ENCODE measurements around the gene NEK7. TPM values are rescaled to one million over a fixed set of nuclear protein-coding genes. Genes with fewer than 3 reads are reported as not detected.

Gene NEK7
- total RNA-seq, 1 donor from 2014 or later = 44.9 TPM

- no peak for TF ChIP-seq CTCF (IDR thresholded peaks at IDR 0.05; ENCODE audit: unreplicated experiment)
- Mint-ChIP-seq H3K9me3 (ENCODE audit: unreplicated experiment) (no peaks in the 10 kb centered on the region), H3K4me3 (ENCODE audit: unreplicated experiment) (no peak overlapping the region), H3K27me3 (ENCODE audit: unreplicated experiment) (no peaks in the 10 kb centered on the region), H3K27ac (ENCODE audit: unreplicated experiment) (no peak overlapping the region), H3K36me3 (ENCODE audit: low read depth, unreplicated experiment) (no peaks in the 10 kb centered on the region), H3K4me1 (ENCODE audit: unreplicated experiment) (no peaks in the 10 kb centered on the region)
- DNase-seq (ENCODE audit: low spot score) = no peak
Measured at GRCh38 chr1:198116069-198116468, 40.7 kb upstream of the NEK7 start.

- no peak for TF ChIP-seq CTCF (IDR thresholded peaks at IDR 0.05; ENCODE audit: unreplicated experiment)
- no peak overlapping the region for H3K4me3 Mint-ChIP-seq (ENCODE audit: unreplicated experiment)
- H3K4me1 Mint-ChIP-seq (ENCODE audit: unreplicated experiment) = no peaks in the 10 kb centered on the region
- no peaks in the 10 kb centered on the region for H3K9me3 Mint-ChIP-seq (ENCODE audit: unreplicated experiment)
- no peaks in the 10 kb centered on the region for H3K27me3 Mint-ChIP-seq (ENCODE audit: unreplicated experiment)
- H3K27ac Mint-ChIP-seq (ENCODE audit: unreplicated experiment) = no peak overlapping the region
- DNase-seq (ENCODE audit: low spot score) = no peak
- no peaks in the 10 kb centered on the region for H3K36me3 Mint-ChIP-seq (ENCODE audit: low read depth, unreplicated experiment)
Measured at GRCh38 chr1:198116469-198116868, 40.3 kb upstream of the NEK7 start.

- H3K9me3 Mint-ChIP-seq (ENCODE audit: unreplicated experiment) = no peaks in the 10 kb centered on the region
- H3K4me1 Mint-ChIP-seq (ENCODE audit: unreplicated experiment) = no peaks in the 10 kb centered on the region
- no peak overlapping the region for H3K4me3 Mint-ChIP-seq (ENCODE audit: unreplicated experiment)
- no peaks in the 10 kb centered on the region for H3K27me3 Mint-ChIP-seq (ENCODE audit: unreplicated experiment)
- no peaks in the 10 kb centered on the region for H3K36me3 Mint-ChIP-seq (ENCODE audit: low read depth, unreplicated experiment)
- DNase-seq (ENCODE audit: low spot score) = no peak
- no peak for TF ChIP-seq CTCF (IDR thresholded peaks at IDR 0.05; ENCODE audit: unreplicated experiment)
- no peak overlapping the region for H3K27ac Mint-ChIP-seq (ENCODE audit: unreplicated experiment)
Measured at GRCh38 chr1:198117267-198117666, 39.5 kb upstream of the NEK7 start.

GRCh38 chr1:198118134-198118533, 38.7 kb upstream of the NEK7 start:
- no peak for DNase-seq (ENCODE audit: low spot score)
- Mint-ChIP-seq H3K4me3 (ENCODE audit: unreplicated experiment) (no peak overlapping the region), H3K27me3 (ENCODE audit: unreplicated experiment) (no peaks in the 10 kb centered on the region), H3K36me3 (ENCODE audit: low read depth, unreplicated experiment) (no peaks in the 10 kb centered on the region), H3K27ac (ENCODE audit: unreplicated experiment) (no peak overlapping the region), H3K4me1 (ENCODE audit: unreplicated experiment) (peaks cover 5% of the 10 kb centered on the region), H3K9me3 (ENCODE audit: unreplicated experiment) (no peaks in the 10 kb centered on the region)
- TF ChIP-seq CTCF (IDR thresholded peaks at IDR 0.05; ENCODE audit: unreplicated experiment) = no peak

GRCh38 chr1:198119906-198120305, 36.9 kb upstream of the NEK7 start:
- Mint-ChIP-seq H3K4me3 (ENCODE audit: unreplicated experiment) (no peak overlapping the region), H3K9me3 (ENCODE audit: unreplicated experiment) (no peaks in the 10 kb centered on the region), H3K4me1 (ENCODE audit: unreplicated experiment) (peaks cover 8% of the 10 kb centered on the region), H3K27ac (ENCODE audit: unreplicated experiment) (no peak overlapping the region), H3K27me3 (ENCODE audit: unreplicated experiment) (no peaks in the 10 kb centered on the region), H3K36me3 (ENCODE audit: low read depth, unreplicated experiment) (no peaks in the 10 kb centered on the region)
- no peak for TF ChIP-seq CTCF (IDR thresholded peaks at IDR 0.05; ENCODE audit: unreplicated experiment)
- DNase-seq (ENCODE audit: low spot score) = no peak

All from endothelial cell (in vitro differentiated cells).